Measurements from ENCODE around the gene EPG5. TPM values are rescaled to one million over a fixed set of nuclear protein-coding genes. Genes with fewer than 3 reads are reported as not detected.
"Not testable (repeated sequence)": the region's sequence is repeated elsewhere in the genome, so short reads cannot be mapped to it uniquely, and the experiment has no call there.

The EPG5 gene
- total RNA-seq, 1 experiment from 2014 or later = 11.5 TPM

DNA sequence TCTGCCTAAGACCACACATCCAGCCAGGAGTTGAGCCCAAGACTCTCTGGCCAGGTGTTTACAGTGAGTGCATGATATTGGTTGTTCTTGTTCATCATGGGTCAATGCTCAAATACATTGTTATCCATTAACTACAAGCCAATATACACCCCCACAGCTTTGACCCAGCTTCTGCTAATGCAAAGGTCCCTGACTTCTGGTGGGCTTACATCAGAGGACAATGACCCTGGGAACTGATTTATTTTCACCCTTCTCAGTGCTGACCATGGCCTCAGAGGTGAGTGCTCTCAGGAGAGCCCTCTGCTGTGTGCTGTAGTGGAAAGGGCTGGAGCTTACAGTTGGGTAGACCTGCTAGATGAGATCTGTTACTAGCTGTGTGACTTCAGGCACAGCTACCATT lies 152.4 kb downstream of the EPG5 start:
- DNase-seq (ENCODE audit: low read depth) = not testable (repeated sequence)

DNA sequence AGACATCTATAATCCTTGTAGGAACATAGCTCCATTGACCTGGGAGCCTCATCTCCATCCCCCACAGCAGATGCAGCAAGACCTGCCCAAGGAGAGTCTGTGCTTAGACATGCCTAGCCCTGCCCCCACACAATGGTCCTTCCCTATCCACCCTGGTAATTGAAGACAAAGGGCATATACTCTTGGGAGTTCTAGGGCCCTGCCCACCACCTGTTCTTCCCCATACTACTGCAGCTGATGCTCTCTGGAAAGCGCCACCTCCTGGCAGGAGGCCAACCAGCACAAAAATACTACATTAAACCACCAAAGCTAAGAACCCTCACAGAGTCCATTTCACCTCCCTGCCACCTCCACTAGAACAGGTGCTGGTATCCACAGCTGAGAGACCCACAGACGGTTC lies 160.0 kb downstream of the EPG5 start:
- not testable (repeated sequence) for DNase-seq (ENCODE audit: low read depth)

DNA sequence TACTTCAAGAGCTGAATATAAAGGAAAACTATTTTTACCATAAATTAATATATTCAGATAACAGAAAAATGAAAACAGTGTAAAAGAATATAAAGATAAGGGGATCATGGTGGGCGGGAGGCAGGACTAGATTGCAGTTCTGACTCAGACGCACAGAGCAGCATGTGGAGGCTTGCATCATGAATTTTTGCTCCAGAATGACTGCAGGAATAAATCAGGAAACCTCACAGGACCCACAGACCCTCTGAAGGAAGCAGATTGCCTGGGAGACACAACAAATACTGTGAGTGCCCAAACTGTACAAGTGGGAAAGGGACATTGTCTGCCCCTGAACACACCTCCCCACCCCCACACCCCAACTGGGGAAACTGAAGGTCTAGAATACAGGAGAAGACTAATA lies 160.9 kb downstream of the EPG5 start:
- peak; percentile 69 for DNase-seq (ENCODE audit: low read depth)

DNA sequence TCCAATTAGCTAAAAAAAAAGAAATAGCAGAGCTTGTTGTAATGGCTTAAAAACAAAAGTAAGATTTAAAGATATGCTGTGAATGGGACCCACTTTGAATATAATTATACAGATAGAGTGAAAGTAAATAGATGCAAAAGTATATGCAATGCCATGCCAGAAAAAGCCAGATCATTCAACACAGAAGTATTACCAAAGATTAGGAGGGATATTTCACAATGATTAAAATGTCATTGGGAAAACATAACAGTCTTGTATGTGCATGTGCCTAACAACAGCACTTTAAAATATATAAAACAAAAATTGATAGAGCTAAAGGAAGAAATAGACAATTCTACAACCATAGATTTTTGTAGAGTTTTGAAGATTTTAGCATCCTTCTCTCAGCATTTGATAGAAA lies 161.6 kb downstream of the EPG5 start:
- no peak for DNase-seq (ENCODE audit: low read depth)

DNA sequence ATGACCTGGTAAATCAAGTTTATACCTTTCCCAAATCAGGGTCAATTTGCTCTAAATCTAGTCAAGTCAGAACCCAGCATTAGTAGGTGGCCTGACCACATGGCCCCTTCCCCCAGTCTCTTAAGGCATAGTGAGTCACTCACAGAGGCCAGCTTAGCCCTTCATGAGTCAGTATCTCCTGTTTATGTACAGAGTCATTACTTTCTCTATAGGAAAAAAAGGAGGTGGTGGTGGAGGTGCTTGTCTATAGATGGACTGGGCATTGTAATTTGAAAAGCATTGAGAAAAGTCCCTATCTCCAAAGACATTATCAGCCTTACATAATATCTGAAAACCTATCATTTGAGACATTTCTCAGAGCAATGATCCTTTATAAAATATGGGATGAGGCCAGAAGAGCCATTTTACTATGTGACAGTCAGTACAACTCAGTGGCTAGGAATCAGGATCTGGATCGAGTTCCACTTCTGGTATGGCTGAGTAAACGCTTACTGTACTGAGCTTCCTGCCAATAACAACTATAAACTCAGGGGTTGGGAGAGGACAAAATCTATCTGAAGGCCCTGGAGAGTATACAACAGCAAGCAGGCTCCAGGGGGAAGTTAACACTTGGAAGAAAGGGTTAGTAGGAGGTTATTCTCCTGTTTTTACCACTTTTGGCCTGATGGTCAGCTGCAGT lies 164.2 kb downstream of the EPG5 start:
- peak; percentile 96 for DNase-seq (ENCODE audit: low read depth)

DNA sequence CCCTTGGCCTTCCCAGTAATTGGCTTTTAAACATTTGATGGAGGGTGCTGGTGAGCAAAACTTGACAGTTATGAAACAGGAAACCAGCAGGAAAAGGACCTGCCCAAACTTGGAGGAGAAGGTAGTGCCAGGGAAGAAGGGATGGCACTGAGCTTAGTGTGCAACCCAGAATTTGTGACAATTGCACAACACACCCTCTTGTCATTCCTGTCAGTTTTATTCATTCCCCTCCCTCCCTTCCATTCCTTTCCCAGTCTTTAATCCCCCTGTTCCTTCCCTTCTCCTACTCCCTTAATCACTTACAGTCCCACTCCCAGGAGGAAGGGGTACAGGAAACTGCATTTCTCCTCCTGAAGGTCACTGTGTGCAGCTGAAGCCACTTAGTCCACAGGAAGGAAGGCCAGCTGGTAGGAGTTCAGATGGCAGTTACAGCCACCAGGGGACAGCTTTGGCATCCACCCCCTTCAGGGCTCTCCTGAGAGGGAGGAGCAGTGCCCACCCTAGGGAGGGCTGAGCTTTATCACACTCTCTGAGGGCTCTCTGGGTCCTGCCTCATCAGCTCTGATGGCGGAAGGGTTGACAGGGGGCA lies 165.6 kb downstream of the EPG5 start:
- DNase-seq (ENCODE audit: low read depth) = peak; percentile 51

Other genes with a start within 250 kb of the EPG5 start
- 28.6 and 43.4 TPM in 2 replicates for gene SLC14A1, start 243.1 kb downstream of the EPG5 start, total RNA-seq (2014; rRNA removed; shearing (Covaris generic))
- 49.3 and 65.7 TPM in 2 replicates for gene SIGLEC15, start 141.7 kb downstream of the EPG5 start, total RNA-seq (2014; rRNA removed; shearing (Covaris generic))
- 0.36 and 0.68 TPM in 2 replicates for gene PSTPIP2, start 104.9 kb upstream of the EPG5 start, total RNA-seq (2014; rRNA removed; shearing (Covaris generic))
- gene ATP5F1A, start 131.0 kb upstream of the EPG5 start, total RNA-seq (2014; rRNA removed; shearing (Covaris generic)) = 597 and 611 TPM in 2 replicates
- 137 and 150 TPM in 2 replicates for gene HAUS1, start 137.1 kb upstream of the EPG5 start, total RNA-seq (2014; rRNA removed; shearing (Covaris generic))

Measured in RPMI7951 (cell line).